HFF-Myc (cell line): Measurements from ENCODE around the gene RAP1A.

Experiments
- DNase-seq: peaks from one replicate; pipeline ENCODE4 v3.0.0-alpha.2; 2011; ENCODE audit warnings: low read depth; ENCODE audit errors: extremely low read depth
- H3K4me3 ChIP-seq: replicated peaks from 2 replicates; pipeline ENCODE4 v1.5.1; 2011; ENCODE audit warnings: low read depth, mild to moderate bottlenecking, control low read depth, low read length
- TF ChIP-seq, protein P1 (sequence below): IDR thresholded peaks from 2 replicates; pipeline ENCODE4 v1.5.1; 2012; ENCODE audit warnings: mild to moderate bottlenecking, low read depth, low read length, control low read depth; ENCODE audit errors: missing control alignments

RAP1A gene

DNA sequence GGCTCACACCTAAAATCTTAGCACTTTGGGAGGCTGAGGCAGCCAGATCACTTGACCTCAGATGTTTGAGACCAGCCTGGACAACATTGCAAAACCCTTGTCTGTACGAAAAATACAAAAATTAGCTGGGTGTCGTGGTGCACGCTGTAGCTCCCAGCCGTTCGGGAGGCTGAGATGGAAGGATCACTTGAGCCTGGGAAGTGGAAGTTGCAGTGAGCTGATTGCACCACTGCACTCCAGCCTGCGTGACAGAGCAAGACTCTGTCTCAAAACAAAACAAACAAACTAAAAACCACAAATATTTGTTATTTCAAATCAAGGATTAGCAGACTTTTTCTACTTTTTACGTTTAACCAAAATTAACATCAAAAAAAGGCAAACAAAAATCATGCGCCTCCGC lies 88.3 kb downstream of the RAP1A start:
- H3K4me3 ChIP-seq, result no peak overlapping the region
- TF ChIP-seq, protein P1, sequence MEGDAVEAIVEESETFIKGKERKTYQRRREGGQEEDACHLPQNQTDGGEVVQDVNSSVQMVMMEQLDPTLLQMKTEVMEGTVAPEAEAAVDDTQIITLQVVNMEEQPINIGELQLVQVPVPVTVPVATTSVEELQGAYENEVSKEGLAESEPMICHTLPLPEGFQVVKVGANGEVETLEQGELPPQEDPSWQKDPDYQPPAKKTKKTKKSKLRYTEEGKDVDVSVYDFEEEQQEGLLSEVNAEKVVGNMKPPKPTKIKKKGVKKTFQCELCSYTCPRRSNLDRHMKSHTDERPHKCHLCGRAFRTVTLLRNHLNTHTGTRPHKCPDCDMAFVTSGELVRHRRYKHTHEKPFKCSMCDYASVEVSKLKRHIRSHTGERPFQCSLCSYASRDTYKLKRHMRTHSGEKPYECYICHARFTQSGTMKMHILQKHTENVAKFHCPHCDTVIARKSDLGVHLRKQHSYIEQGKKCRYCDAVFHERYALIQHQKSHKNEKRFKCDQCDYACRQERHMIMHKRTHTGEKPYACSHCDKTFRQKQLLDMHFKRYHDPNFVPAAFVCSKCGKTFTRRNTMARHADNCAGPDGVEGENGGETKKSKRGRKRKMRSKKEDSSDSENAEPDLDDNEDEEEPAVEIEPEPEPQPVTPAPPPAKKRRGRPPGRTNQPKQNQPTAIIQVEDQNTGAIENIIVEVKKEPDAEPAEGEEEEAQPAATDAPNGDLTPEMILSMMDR, result no peak
- DNase-seq, result no peak

DNA sequence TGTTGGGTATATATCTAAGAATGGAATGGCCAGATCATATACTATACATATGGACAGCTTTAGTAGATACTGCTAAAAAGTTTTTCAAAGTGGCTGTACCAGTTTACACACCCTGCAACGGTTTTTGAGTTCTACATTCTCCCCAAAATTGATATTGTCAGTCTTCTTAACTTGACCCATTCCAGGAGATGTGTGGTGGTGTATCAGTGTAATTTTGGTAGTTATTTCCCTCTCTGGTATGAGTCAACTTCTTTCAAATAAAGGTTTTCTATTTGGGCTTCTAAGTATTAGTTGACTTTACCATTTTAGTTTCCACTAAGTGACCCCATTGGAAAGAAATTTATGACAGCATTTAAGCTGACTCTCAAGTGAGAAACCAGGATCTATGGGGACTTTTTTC lies 90.4 kb downstream of the RAP1A start:
- TF ChIP-seq, protein P1, result no peak
- DNase-seq, result no peak
- no peak overlapping the region for H3K4me3 ChIP-seq

DNA sequence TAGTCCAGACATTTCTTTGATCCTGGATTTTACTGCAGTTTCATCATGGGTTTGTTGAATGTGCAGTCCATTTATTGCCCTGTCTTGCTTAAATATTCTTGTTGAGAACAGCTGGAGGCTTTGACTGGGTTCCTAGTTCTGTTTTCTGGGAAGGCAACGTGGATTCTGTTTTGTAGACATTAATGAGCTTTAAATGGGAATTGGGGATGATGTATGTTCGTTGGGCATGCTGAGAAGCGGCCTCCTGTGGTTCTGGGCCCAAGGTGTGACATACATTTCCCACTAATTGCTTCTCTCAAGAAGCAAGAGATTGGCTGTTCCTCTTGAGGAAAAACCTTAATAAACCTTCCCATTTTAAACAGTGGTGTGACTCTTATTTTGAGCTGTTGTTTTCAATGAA lies 96.7 kb downstream of the RAP1A start:
- no peak overlapping the region for H3K4me3 ChIP-seq
- DNase-seq, result no peak
- TF ChIP-seq, protein P1, result no peak

DNA sequence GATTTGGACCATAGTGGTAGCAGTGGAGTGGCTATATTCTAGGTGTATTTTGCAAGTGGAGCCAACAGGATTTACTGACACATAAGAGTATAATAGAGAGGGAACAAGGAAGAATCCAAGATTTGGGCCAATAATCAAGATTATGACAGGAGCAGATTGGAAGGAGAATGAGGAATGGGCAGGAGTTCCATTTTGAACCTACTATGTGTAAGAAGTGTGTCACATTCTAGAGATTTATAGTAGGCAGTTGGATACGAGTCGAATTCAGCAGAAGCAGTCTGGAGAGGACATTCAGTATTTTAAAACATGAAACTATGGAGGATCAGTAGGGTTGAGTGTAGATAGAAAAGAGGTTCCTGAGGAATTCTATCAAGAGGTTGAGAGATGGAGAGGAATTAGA lies 97.9 kb downstream of the RAP1A start:
- no peak for DNase-seq

DNA sequence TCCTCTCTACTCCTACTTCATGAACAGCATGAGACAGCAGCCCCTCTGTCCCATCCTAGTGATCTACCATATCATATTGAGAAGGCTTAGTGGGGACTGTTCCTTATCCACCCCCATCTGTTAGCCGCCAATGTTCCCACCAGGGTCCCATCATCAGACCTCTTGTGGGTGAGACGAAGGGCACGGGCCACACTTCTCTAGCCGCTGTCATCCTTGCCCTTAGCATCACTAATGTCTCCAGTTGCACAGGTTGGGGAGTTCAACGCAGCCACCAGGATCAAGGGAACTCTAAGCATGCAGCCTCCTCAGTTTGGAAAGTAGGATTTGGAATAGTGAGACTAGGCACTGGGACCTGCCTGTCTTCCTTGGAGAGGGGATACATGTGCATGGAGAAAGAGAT lies 99.5 kb downstream of the RAP1A start:
- no peak overlapping the region for H3K4me3 ChIP-seq
- TF ChIP-seq, protein P1, result no peak
- no peak for DNase-seq

More for the DNA sequence above, 97.9 kb downstream of the RAP1A start:
- TF ChIP-seq, protein P1, result no peak
- H3K4me3 ChIP-seq, result no peak overlapping the region

DNA sequence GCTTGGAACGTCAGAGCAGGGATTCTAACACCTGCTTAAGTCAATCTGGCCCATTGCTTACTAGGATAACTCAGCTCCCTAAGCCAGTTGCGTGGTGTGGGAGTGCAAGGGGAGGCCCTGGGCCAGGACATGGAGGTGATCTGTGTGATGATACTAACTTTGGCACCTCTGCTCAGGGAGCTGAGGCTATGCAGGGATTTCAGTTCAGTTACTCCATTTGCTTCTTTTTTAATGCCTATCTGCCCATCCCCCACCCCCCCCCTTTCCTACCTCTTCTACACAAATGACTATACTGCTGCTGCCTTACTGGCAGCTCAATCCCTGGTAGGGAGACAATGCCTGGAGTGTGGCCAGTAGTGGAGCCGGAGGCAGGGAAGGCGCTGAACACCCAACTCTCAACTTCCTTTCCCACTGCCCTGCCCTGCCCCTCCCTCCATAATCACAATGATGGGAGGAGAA lies 100.1 kb downstream of the RAP1A start:
- no peak overlapping the region for H3K4me3 ChIP-seq
- TF ChIP-seq, protein P1, result no peak
- DNase-seq, result no peak

DNA sequence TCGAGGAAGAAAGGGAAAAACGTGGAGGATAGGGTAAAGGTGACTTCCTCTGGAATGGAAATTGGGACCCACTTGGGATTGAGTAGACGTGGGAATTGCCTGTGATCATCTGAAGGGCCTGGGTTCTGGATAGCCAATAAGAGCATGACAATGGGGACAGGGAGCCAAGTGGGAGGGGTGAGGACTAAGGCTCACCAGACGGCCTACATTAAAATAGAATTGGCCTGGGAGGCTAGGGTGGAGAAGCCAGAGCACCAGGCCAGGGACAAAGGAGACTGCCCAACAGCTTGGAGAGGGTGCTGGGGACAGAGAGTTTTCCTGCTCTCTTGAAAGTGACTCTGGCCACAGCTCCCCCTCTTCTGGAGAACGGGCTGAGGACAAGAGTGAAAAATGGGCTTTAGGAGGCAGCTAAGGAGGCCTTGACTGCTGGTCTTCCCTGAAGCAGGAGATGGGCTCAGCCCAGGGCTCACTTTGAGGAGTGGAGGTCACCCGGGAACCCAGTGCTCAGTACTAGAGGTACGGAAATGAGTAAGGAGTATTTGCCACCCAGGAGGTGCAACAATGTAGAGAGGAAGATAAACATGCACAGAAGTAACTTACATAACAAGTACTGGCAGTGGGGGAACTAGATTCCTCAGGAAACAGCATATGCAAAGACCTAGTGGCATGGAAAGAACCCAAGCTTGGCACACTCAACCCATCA lies 100.8 kb downstream of the RAP1A start:
- TF ChIP-seq, protein P1, result no peak
- no peak for DNase-seq
- H3K4me3 ChIP-seq, result no peak overlapping the region
